ENCODE results near the gene TSNAX. TPM values are rescaled to one million over a fixed set of nuclear protein-coding genes. Genes with fewer than 3 reads are reported as not detected.

The TSNAX gene
- total and polyA plus RNA-seq, 4 donors, result 12.8 to 25.4 (median 19.6) TPM

DNA sequence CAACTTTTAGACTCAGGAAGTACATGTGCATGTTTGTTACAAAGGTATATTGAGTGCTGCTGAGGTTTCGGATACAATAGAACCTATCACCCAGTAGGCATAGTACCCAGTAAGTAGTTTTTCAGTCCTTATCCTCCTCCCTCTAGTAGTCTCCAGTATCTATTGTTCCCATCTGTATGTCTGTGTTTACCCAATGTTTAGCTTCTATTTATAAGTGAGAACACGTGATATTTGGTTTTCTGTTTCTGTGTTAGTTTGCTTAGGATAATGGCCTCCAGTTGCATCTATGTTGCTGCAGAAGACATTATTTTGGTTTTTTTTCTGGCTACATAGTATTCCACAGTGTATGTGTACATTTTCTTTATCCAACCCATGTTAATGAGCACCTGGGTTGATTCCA, 47.2 kb upstream of the TSNAX start:
- no peak overlapping the region for H3K9ac ChIP-seq (ENCODE audit: low read depth in 1 of 2, low read length in 2 of 2)
- H3K9me3 ChIP-seq (ENCODE audit: control insufficient read depth in 4 of 4, low read length in 3 of 4), result no peaks in the 10 kb centered on the region
- no peak for DNase-seq (ENCODE audit: low spot score)
- TF ChIP-seq FOXA1 (IDR thresholded peaks at IDR 0.05), result no peak
- no peak for TF ChIP-seq YY1 (IDR thresholded peaks at IDR 0.05)
- no peak for TF ChIP-seq GABPA (IDR thresholded peaks at IDR 0.05 in 1 of 2, conservative IDR thresholded peaks at IDR 0.05 in 1 of 2)
- TF ChIP-seq RAD21 (IDR thresholded peaks at IDR 0.05), result no peak
- no peak for TF ChIP-seq HNF4G (IDR thresholded peaks at IDR 0.05)
- no peak for TF ChIP-seq SP1 (IDR thresholded peaks at IDR 0.05)
- TF ChIP-seq, protein P1, sequence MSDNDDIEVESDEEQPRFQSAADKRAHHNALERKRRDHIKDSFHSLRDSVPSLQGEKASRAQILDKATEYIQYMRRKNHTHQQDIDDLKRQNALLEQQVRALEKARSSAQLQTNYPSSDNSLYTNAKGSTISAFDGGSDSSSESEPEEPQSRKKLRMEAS (IDR thresholded peaks at IDR 0.05), result no peak
- no peak for TF ChIP-seq HNF4A (conservative IDR thresholded peaks at IDR 0.05)
- TF ChIP-seq EGR1 (IDR thresholded peaks at IDR 0.05; ENCODE audit: low read depth in 2 of 2), result no peak
- no peak for TF ChIP-seq NR2F2 (IDR thresholded peaks at IDR 0.05)
- TF ChIP-seq ZBTB33 (IDR thresholded peaks at IDR 0.05), result no peak
- TF ChIP-seq RXRA (IDR thresholded peaks at IDR 0.05), result no peak
- TF ChIP-seq, protein P2, sequence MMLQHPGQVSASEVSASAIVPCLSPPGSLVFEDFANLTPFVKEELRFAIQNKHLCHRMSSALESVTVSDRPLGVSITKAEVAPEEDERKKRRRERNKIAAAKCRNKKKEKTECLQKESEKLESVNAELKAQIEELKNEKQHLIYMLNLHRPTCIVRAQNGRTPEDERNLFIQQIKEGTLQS (IDR thresholded peaks at IDR 0.05), result no peak
- TF ChIP-seq, protein P3, sequence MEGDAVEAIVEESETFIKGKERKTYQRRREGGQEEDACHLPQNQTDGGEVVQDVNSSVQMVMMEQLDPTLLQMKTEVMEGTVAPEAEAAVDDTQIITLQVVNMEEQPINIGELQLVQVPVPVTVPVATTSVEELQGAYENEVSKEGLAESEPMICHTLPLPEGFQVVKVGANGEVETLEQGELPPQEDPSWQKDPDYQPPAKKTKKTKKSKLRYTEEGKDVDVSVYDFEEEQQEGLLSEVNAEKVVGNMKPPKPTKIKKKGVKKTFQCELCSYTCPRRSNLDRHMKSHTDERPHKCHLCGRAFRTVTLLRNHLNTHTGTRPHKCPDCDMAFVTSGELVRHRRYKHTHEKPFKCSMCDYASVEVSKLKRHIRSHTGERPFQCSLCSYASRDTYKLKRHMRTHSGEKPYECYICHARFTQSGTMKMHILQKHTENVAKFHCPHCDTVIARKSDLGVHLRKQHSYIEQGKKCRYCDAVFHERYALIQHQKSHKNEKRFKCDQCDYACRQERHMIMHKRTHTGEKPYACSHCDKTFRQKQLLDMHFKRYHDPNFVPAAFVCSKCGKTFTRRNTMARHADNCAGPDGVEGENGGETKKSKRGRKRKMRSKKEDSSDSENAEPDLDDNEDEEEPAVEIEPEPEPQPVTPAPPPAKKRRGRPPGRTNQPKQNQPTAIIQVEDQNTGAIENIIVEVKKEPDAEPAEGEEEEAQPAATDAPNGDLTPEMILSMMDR (IDR thresholded peaks at IDR 0.05; ENCODE audit: low read depth, low read length, missing input control), result no peak
- no peak for TF ChIP-seq REST (IDR thresholded peaks at IDR 0.05)
- TF ChIP-seq TAF1 (conservative IDR thresholded peaks at IDR 0.05), result no peak
- no peak for TF ChIP-seq FOXA2 (IDR thresholded peaks at IDR 0.05)
- no peak for TF ChIP-seq JUND (IDR thresholded peaks at IDR 0.05)
- no peaks in the 10 kb centered on the region for H3K36me3 ChIP-seq (ENCODE audit: control insufficient read depth in 4 of 4, insufficient read depth in 3 of 4, low read depth in 1 of 4, low read length in 3 of 4)
- 83% methylated on average over 2 of the region's 2 CpGs for WGBS
- H3K4me3 ChIP-seq (ENCODE audit: low read depth in 1 of 3, low read length in 3 of 3), result no peak overlapping the region
- H3K27me3 ChIP-seq (ENCODE audit: control insufficient read depth in 4 of 4, insufficient read depth in 4 of 4, low read length in 3 of 4), result no peaks in the 10 kb centered on the region
- no peaks in the 10 kb centered on the region for H3K4me1 ChIP-seq (ENCODE audit: control insufficient read depth in 4 of 4, insufficient read depth in 4 of 4, low read length in 3 of 4)
- no peak overlapping the region for H3K27ac ChIP-seq (ENCODE audit: low read depth in 1 of 2, low read length in 2 of 2)

All from liver (tissue), 9 donors.